Measurements from ENCODE around the gene DCC. TPM values are rescaled to one million over a fixed set of nuclear protein-coding genes. Genes with fewer than 3 reads are reported as not detected.

Gene DCC
- total RNA-seq, 2 experiments from 2014 or later, result not detected

- Mint-ChIP-seq H3K4me1 (ENCODE audit: low read depth) (no peaks in the 10 kb centered on the region), H3K27ac (no peak overlapping the region), H3K36me3 (ENCODE audit: low read depth) (no peaks in the 10 kb centered on the region), H3K9me3 (peaks cover 3% of the 10 kb centered on the region), H3K27me3 (no peaks in the 10 kb centered on the region), H3K4me3 (no peak overlapping the region)
- no peak for DNase-seq
- no peak for ATAC-seq (ENCODE audit: poor library complexity)
- H3K4me3 ChIP-seq (ENCODE audit: low read length), result no peak overlapping the region
- no peaks in the 10 kb centered on the region for H3K9me3 ChIP-seq (ENCODE audit: control insufficient read depth in 1 of 2, insufficient read depth in 1 of 2, low read length in 2 of 2)
- TF ChIP-seq, protein P1, sequence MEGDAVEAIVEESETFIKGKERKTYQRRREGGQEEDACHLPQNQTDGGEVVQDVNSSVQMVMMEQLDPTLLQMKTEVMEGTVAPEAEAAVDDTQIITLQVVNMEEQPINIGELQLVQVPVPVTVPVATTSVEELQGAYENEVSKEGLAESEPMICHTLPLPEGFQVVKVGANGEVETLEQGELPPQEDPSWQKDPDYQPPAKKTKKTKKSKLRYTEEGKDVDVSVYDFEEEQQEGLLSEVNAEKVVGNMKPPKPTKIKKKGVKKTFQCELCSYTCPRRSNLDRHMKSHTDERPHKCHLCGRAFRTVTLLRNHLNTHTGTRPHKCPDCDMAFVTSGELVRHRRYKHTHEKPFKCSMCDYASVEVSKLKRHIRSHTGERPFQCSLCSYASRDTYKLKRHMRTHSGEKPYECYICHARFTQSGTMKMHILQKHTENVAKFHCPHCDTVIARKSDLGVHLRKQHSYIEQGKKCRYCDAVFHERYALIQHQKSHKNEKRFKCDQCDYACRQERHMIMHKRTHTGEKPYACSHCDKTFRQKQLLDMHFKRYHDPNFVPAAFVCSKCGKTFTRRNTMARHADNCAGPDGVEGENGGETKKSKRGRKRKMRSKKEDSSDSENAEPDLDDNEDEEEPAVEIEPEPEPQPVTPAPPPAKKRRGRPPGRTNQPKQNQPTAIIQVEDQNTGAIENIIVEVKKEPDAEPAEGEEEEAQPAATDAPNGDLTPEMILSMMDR (IDR thresholded peaks at IDR 0.05), result no peak
- no peaks in the 10 kb centered on the region for H3K27me3 ChIP-seq (ENCODE audit: control insufficient read depth in 1 of 2, insufficient read depth in 2 of 2, low read length in 2 of 2)
- no peaks in the 10 kb centered on the region for H3K4me1 ChIP-seq (ENCODE audit: insufficient read depth, low read length)
- no peaks in the 10 kb centered on the region for H3K36me3 ChIP-seq (ENCODE audit: insufficient read depth, low read length)
- H3K27ac ChIP-seq (ENCODE audit: low read depth in 1 of 2, low read length in 2 of 2), result no peak overlapping the region
- intact Hi-C loops (cut with DNase I, micrococcal nuclease), result no loop called here
- ChIA-PET POLR2A (no interaction called here), CTCF (interaction anchor here (0.6 kb wide), 1 partner anchor 44 kb away, joined by 3 read pairs; no protein-coding TSS in a partner anchor)
Observed at GRCh38 chr18:53443336-53443735, 1103.3 kb downstream of the DCC start.

- Mint-ChIP-seq H3K9me3 (peaks cover 3% of the 10 kb centered on the region), H3K36me3 (ENCODE audit: low read depth) (no peaks in the 10 kb centered on the region), H3K4me1 (ENCODE audit: low read depth) (no peaks in the 10 kb centered on the region), H3K4me3 (no peak overlapping the region), H3K27me3 (no peaks in the 10 kb centered on the region), H3K27ac (no peak overlapping the region)
- Histone ChIP-seq H3K27me3 (ENCODE audit: control insufficient read depth in 1 of 2, insufficient read depth in 2 of 2, low read length in 2 of 2) (no peaks in the 10 kb centered on the region), H3K4me3 (ENCODE audit: low read length) (no peak overlapping the region), H3K36me3 (ENCODE audit: insufficient read depth, low read length) (no peaks in the 10 kb centered on the region), H3K9me3 (ENCODE audit: control insufficient read depth in 1 of 2, insufficient read depth in 1 of 2, low read length in 2 of 2) (no peaks in the 10 kb centered on the region), H3K4me1 (ENCODE audit: insufficient read depth, low read length) (no peaks in the 10 kb centered on the region), H3K27ac (ENCODE audit: low read depth in 1 of 2, low read length in 2 of 2) (no peak overlapping the region)
- POLR2A ChIA-PET, result no interaction called here
- TF ChIP-seq, protein P1 (IDR thresholded peaks at IDR 0.05), result no peak
- ATAC-seq (ENCODE audit: poor library complexity), result no peak
- no peak for DNase-seq
- intact Hi-C loops (cut with DNase I, micrococcal nuclease), result no loop called here
- CTCF ChIA-PET, result no interaction called here
Observed at GRCh38 chr18:53443831-53444230, 1103.8 kb downstream of the DCC start.

DNA sequence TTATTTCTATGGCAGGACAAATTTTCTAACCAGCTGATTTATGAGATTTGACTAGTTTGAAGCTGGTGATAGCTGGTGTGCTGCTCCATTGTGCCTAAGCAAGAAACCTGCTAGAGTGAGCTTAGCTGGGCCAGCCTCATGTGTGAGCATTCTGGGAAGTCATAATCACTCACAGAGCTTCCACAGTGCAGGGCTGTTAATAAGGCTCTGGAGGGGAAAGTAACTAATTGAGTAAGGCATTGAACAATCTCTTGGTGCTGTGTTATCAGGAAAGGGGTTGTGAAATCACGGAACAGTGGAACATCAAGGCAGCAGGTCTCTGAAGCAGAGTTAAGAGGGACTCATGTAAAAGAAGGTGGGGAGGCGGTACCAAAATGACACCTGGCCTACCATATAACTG is 1111.9 kb downstream of the DCC start:
- H3K27me3 ChIP-seq (ENCODE audit: control insufficient read depth in 1 of 2, insufficient read depth in 2 of 2, low read length in 2 of 2), result no peaks in the 10 kb centered on the region

More for the DNA sequence above, 1111.9 kb downstream of the DCC start:
- no peak overlapping the region for H3K4me3 ChIP-seq (ENCODE audit: low read length)
- no peaks in the 10 kb centered on the region for H3K36me3 ChIP-seq (ENCODE audit: insufficient read depth, low read length)
- no peaks in the 10 kb centered on the region for H3K4me1 Mint-ChIP-seq (ENCODE audit: low read depth)
- H3K27ac ChIP-seq (ENCODE audit: low read depth in 1 of 2, low read length in 2 of 2), result no peak overlapping the region
- H3K9me3 ChIP-seq (ENCODE audit: control insufficient read depth in 1 of 2, insufficient read depth in 1 of 2, low read length in 2 of 2), result no peaks in the 10 kb centered on the region
- H3K4me1 ChIP-seq (ENCODE audit: insufficient read depth, low read length), result no peaks in the 10 kb centered on the region
- intact Hi-C loops (cut with DNase I, micrococcal nuclease), result no loop called here
- ChIA-PET POLR2A (no interaction called here), CTCF (no interaction called here)
- TF ChIP-seq, protein P1 (IDR thresholded peaks at IDR 0.05), result no peak
- no peak for DNase-seq
- H3K9me3 Mint-ChIP-seq, result peaks cover 8% of the 10 kb centered on the region
- no peaks in the 10 kb centered on the region for H3K36me3 Mint-ChIP-seq (ENCODE audit: low read depth)
- H3K4me3 Mint-ChIP-seq, result no peak overlapping the region
- no peak overlapping the region for H3K27ac Mint-ChIP-seq
- H3K27me3 Mint-ChIP-seq, result no peaks in the 10 kb centered on the region
- ATAC-seq (ENCODE audit: poor library complexity), result no peak
